H1 (cell line): Measurements from ENCODE around the gene ECSIT. TPM values are rescaled to one million over a fixed set of nuclear protein-coding genes. Genes with fewer than 3 reads are reported as not detected.
A peak's percentile ranks its signal among the peaks of the same experiment; 100 is the strongest.

ENCODE experiments used
- BRCA1 ChIP-seq: IDR thresholded peaks from 2 replicates; pipeline ENCODE4 v1.6.1; 2012; ENCODE audit warnings: low read depth, low read length, improper control_type of control experiment
- CEBPB ChIP-seq: IDR thresholded peaks from 2 replicates; pipeline ENCODE4 v1.6.1; 2012; ENCODE audit warnings: low read depth, low read length
- CHD1 ChIP-seq: IDR thresholded peaks from 2 replicates; pipeline ENCODE4 v1.6.1; 2012; ENCODE audit warnings: low read depth, low read length, improper control_type of control experiment
- FOSL1 ChIP-seq: IDR thresholded peaks from 2 replicates; pipeline ENCODE4 v1.6.1; 2011; ENCODE audit warnings: mild to moderate bottlenecking, low read depth, low read length, moderate library complexity; ENCODE audit not compliant: insufficient read depth
- GTF2F1 ChIP-seq: IDR thresholded peaks from 2 replicates; pipeline ENCODE4 v1.6.1; 2012; ENCODE audit warnings: low read depth, low read length, improper control_type of control experiment, borderline replicate concordance
- HDAC2 ChIP-seq, 2 experiments: fragments of 300-600 bp in 1 of 2; sonication (generic) in 1 of 2; IDR thresholded peaks; 2 replicates each; pipeline ENCODE4 v1.6.1; 2011 to 2012; ENCODE audit warnings: low read depth in 2 of 2, low read length in 2 of 2, mild to moderate bottlenecking in 2 of 2, moderate library complexity in 2 of 2, borderline replicate concordance in 1 of 2, inconsistent platforms in 1 of 2
- POU5F1 ChIP-seq: IDR thresholded peaks from 2 replicates; pipeline ENCODE4 v1.6.1; 2011; ENCODE audit warnings: low read depth, mild to moderate bottlenecking, low read length, moderate library complexity
- RNF2 ChIP-seq: fragments of 200-900, 300-1000 bp; sonication (generic); IDR thresholded peaks from 2 replicates; pipeline ENCODE4 v1.7.1; 2016; ENCODE audit warnings: borderline replicate concordance, low read depth, mild to moderate bottlenecking, antibody characterized with exemption, low read length; ENCODE audit not compliant: poor library complexity, severe bottlenecking; ENCODE audit errors: missing control alignments
- RXRA ChIP-seq: IDR thresholded peaks from 2 replicates; pipeline ENCODE4 v1.6.1; 2011; ENCODE audit warnings: low read depth, mild to moderate bottlenecking, low read length, moderate library complexity; ENCODE audit not compliant: insufficient read depth
- SAP30 ChIP-seq: fragments of 300-600 bp; sonication (generic); IDR thresholded peaks from 2 replicates; pipeline ENCODE4 v1.7.1; 2012; ENCODE audit warnings: low read length, moderate library complexity, mild to moderate bottlenecking, inconsistent platforms; ENCODE audit not compliant: insufficient read depth, insufficient replicate concordance
- SIN3A ChIP-seq, 2 experiments: IDR thresholded peaks in 1 of 2; conservative IDR thresholded peaks in 1 of 2; 2 replicates each; pipeline ENCODE4 v1.6.1; 2011 to 2012; ENCODE audit warnings: low read length in 2 of 2, improper control_type of control experiment in 1 of 2, low read depth in 1 of 2, mild to moderate bottlenecking in 1 of 2
- SP4 ChIP-seq: IDR thresholded peaks from 2 replicates; pipeline ENCODE4 v1.6.1; 2012; ENCODE audit warnings: low read length, inconsistent platforms
- SUZ12 ChIP-seq: fragments of 200-600 bp; sonication (generic); IDR thresholded peaks from 2 replicates; pipeline ENCODE4 v1.6.1; 2012; ENCODE audit warnings: mild to moderate bottlenecking, inconsistent platforms, low read length, moderate library complexity, mixed read lengths
- YY1 ChIP-seq: IDR thresholded peaks from 2 replicates; pipeline ENCODE4 v1.6.1; 2011; ENCODE audit warnings: low read depth, mild to moderate bottlenecking, low read length
- polyA plus RNA-seq, 7 experiments: library from polyadenylated mRNA; depleted of rRNA in 3 of 7; stranded (reverse) in 5 of 7; unstranded in 2 of 7; fragments of >200 nt in 5 of 7; fragments of 200-250 nt in 2 of 7; gene quantifications; 1 replicate in 5 of 7; 2 replicates in 1 of 7; 4 replicates in 1 of 7; pipeline versions ENCODE4 v1.2.1 to v1.2.3, GENCODE V29; 2011 to 2013; ENCODE audit warnings: missing spikeins in 2 of 7, mixed read lengths in 2 of 7
- total RNA-seq: library from RNA; stranded (reverse); fragmentation: NEBNext Ultra II Directional; extraction: Animal tissue kit (Norgen Biotek cat#: 25700); gene quantifications from 2 replicates; pipeline ENCODE4 v1.2.1, GENCODE V29; 2021
- TF ChIP-seq, protein P1 (sequence below), 3 experiments: IDR thresholded peaks; 1 replicate in 2 of 3; 2 replicates in 1 of 3; pipeline versions ENCODE4 v1.5.1 to v1.6.1; 2011; ENCODE audit warnings: low read length in 3 of 3, mild to moderate bottlenecking in 3 of 3, inconsistent platforms in 2 of 3, low read depth in 1 of 3, moderate library complexity in 1 of 3; ENCODE audit not compliant: insufficient read depth in 1 of 3; ENCODE audit errors: control extremely low read depth in 1 of 3
- TF ChIP-seq, protein P2 (sequence below): IDR thresholded peaks from 2 replicates; pipeline ENCODE4 v1.6.1; 2012; ENCODE audit warnings: low read length, inconsistent platforms

The ECSIT gene
- total and polyA plus RNA-seq, 2 of the 8 experiments (the other 6 are each of a cell fraction or from before 2014, with no cell fraction given): 55.7 to 74.1 TPM

DNA sequence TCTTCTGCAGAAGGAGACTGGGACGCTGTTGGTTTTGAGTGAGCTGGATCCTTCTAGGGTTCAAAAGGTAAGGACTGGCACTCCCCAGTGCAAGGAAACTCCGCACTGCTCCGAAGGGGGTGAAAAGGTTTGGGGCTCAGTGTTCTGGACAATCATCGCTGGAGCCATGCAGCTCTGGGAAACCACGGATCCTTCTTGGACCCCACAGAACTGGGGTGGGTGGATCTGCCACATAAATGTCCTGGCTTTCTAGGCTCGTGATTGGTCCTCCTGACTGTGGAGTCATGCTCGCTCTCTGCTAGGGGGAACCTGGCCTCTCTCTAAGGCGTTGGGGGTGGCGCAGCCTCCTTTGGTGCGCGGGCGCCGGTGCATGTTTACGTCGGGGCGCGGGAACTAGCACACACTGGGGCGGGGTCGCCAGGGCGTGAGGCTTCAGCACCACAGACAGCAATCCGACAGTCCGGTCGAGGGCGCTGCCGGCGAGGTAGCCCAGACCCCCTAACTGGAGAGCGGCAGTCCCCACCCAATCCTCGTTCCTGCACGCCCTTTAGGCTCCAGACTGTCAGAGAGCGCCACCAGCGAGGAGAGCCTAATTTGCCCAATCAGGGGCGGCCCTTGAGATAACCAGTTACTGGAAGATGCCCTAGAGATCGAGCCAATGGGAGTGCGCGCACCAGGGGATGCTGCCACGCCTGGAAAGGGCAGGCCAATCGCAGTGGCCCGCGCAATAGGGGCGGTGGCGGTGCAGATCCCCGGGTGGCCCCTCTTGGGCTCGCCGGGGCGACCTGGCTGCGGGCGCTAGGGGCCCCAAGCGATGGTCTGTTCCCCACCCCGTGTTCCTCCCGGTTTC lies 47.2 kb downstream of the ECSIT start (continued):
- TF ChIP-seq SAP30 (peak; percentile 41), HDAC2 (IDR thresholded peaks at IDR 0.05; ENCODE audit: borderline replicate concordance in 1 of 2, low read depth in 2 of 2, low read length in 2 of 2) (peak in 1 of 2 experiments; percentile 88; a peak in 3 of 4 replicates), CHD1 (no peak), BRCA1 (no peak), FOSL1 (no peak), RNF2 (no peak), SP4 (no peak), SUZ12 (no peak; the same call in 1 of the 2 replicates), POU5F1 (no peak), RXRA (no peak), CEBPB (no peak), SIN3A (conservative IDR thresholded peaks at IDR 0.05 in 1 of 2, IDR thresholded peaks at IDR 0.05 in 1 of 2; ENCODE audit: low read depth in 1 of 2, low read length in 2 of 2) (peak; percentile 90 to 91; a peak in 3 of 4 replicates), GTF2F1 (no peak), YY1 (no peak)
- TF ChIP-seq, protein P1, sequence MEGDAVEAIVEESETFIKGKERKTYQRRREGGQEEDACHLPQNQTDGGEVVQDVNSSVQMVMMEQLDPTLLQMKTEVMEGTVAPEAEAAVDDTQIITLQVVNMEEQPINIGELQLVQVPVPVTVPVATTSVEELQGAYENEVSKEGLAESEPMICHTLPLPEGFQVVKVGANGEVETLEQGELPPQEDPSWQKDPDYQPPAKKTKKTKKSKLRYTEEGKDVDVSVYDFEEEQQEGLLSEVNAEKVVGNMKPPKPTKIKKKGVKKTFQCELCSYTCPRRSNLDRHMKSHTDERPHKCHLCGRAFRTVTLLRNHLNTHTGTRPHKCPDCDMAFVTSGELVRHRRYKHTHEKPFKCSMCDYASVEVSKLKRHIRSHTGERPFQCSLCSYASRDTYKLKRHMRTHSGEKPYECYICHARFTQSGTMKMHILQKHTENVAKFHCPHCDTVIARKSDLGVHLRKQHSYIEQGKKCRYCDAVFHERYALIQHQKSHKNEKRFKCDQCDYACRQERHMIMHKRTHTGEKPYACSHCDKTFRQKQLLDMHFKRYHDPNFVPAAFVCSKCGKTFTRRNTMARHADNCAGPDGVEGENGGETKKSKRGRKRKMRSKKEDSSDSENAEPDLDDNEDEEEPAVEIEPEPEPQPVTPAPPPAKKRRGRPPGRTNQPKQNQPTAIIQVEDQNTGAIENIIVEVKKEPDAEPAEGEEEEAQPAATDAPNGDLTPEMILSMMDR (IDR thresholded peaks at IDR 0.05; ENCODE audit: control extremely low read depth in 1 of 3, insufficient read depth in 1 of 3, low read depth in 1 of 3, low read length in 3 of 3): peak in 1 of 3 experiments; percentile 7; a peak in 1 of 4 replicates
- TF ChIP-seq, protein P2, sequence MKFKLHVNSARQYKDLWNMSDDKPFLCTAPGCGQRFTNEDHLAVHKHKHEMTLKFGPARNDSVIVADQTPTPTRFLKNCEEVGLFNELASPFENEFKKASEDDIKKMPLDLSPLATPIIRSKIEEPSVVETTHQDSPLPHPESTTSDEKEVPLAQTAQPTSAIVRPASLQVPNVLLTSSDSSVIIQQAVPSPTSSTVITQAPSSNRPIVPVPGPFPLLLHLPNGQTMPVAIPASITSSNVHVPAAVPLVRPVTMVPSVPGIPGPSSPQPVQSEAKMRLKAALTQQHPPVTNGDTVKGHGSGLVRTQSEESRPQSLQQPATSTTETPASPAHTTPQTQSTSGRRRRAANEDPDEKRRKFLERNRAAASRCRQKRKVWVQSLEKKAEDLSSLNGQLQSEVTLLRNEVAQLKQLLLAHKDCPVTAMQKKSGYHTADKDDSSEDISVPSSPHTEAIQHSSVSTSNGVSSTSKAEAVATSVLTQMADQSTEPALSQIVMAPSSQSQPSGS: no peak
